GM12878 (cell line): ENCODE data around the gene DHRS7C. TPM values are rescaled to one million over a fixed set of nuclear protein-coding genes. Genes with fewer than 3 reads are reported as not detected.

Source experiments
- ATAC-seq: fragments of 200-7000 bp; cut with Tn5 transposase; 3 replicates; pipeline ENCODE4 v1.9.1; 2020; ENCODE audit warnings: mild to moderate bottlenecking, moderate library complexity
- BruUV-seq: library from RNA; stranded (reverse); fragments of 400-500 nt; replicated peaks from 2 replicates; lab custom pipeline; 2021; lab: Mats Ljungman, UMichigan
- CTCF ChIA-PET: fragments of 300-600 bp; sonication (Branson Sonifier 250); formaldehyde crosslinking; extraction: SDS; loops from one replicate; lab custom pipeline; 2021; ENCODE audit warnings: inconsistent platforms; lab: Yijun Ruan, JAX
- POLR2A ChIA-PET: fragments of 350-600 bp; formaldehyde crosslinking; extraction: SDS; loops from one replicate; lab custom pipeline; 2021; ENCODE audit warnings: inconsistent platforms; lab: Charles Lee
- RAD21 ChIA-PET: fragments of 300-600 bp; sonication (Branson Sonifier 250); formaldehyde crosslinking; loops from one replicate; lab custom pipeline; 2023; ENCODE audit warnings: antibody characterized with exemption; ENCODE audit not compliant: unreplicated experiment; lab: Charles Lee
- SMC1A ChIA-PET: fragments of 300-600 bp; sonication (Branson Sonifier 250); formaldehyde crosslinking; loops from one replicate; lab custom pipeline; 2023; ENCODE audit not compliant: unreplicated experiment, uncharacterized antibody; lab: Charles Lee
- DNase-seq: peaks from one replicate; pipeline ENCODE4 v3.0.0-alpha.2; 2011; ENCODE audit warnings: low read depth, low spot score
- FAIRE-seq: peaks from 3 replicates; lab custom pipeline; 2011; peaks lifted over from hg19 to GRCh38; lab: Jason Lieb, UNC
- H2AFZ ChIP-seq: 2 replicates; pipeline ENCODE4 v1.6.0; 2011; ENCODE audit warnings: low read depth, low read length, control low read depth; ENCODE audit not compliant: control insufficient read depth
- H3K27ac ChIP-seq: 2 replicates; pipeline ENCODE4 v1.5.1; 2011; ENCODE audit warnings: control low read depth; ENCODE audit not compliant: control insufficient read depth, insufficient read depth
- H3K27me3 ChIP-seq, 2 experiments: replicated peaks in 1 of 2; 2 replicates each; pipeline versions ENCODE4 v1.6.0 to v1.6.1; 2011; ENCODE audit warnings: low read length in 1 of 2; ENCODE audit not compliant: control insufficient read depth in 2 of 2, insufficient read depth in 2 of 2
- H3K36me3 ChIP-seq, 2 experiments: 2 replicates each; pipeline ENCODE4 v1.5.1; 2011; ENCODE audit warnings: low read length in 1 of 2; ENCODE audit not compliant: control insufficient read depth in 2 of 2, insufficient read depth in 2 of 2
- H3K4me1 ChIP-seq: 2 replicates; pipeline ENCODE4 v1.6.1; 2011; ENCODE audit warnings: mild to moderate bottlenecking, low read length, moderate library complexity, mixed read lengths; ENCODE audit not compliant: control insufficient read depth, insufficient read depth
- H3K4me2 ChIP-seq: 2 replicates; pipeline ENCODE4 v1.6.0; 2011; ENCODE audit warnings: control low read depth; ENCODE audit not compliant: control insufficient read depth, insufficient read depth
- H3K4me3 ChIP-seq: fragments of 200-600 bp; sonication (generic); 2 replicates; pipeline ENCODE4 v1.5.1; 2016
- H3K79me2 ChIP-seq: 2 replicates; pipeline ENCODE4 v1.6.0; 2011; ENCODE audit warnings: low read length; ENCODE audit not compliant: control insufficient read depth, insufficient read depth
- H3K9ac ChIP-seq: 2 replicates; pipeline ENCODE4 v1.8.0; 2011; ENCODE audit warnings: low read length, control low read depth, mixed read lengths; ENCODE audit not compliant: control insufficient read depth, insufficient read depth
- H3K9me3 ChIP-seq: replicated peaks from 3 replicates; pipeline ENCODE4 v1.5.1; 2011; ENCODE audit warnings: mild to moderate bottlenecking, low read length; ENCODE audit not compliant: control insufficient read depth, insufficient read depth
- H4K20me1 ChIP-seq: 2 replicates; pipeline ENCODE4 v1.6.0; 2011; ENCODE audit not compliant: control insufficient read depth, insufficient read depth
- CBFB ChIP-seq: IDR thresholded peaks from 2 replicates; pipeline ENCODE4 v1.6.1; 2016; ENCODE audit warnings: antibody characterized with exemption, low read depth
- CBX3 ChIP-seq: fragments of 200-600 bp; sonication (generic); IDR thresholded peaks from 2 replicates; pipeline ENCODE4 v1.6.1; 2016; ENCODE audit warnings: low read depth, borderline replicate concordance
- HDAC2 ChIP-seq: fragments of 200-600 bp; sonication (generic); IDR thresholded peaks from 2 replicates; pipeline ENCODE4 v1.6.1; 2017
- HDAC6 ChIP-seq: fragments of 200-600 bp; sonication (generic); IDR thresholded peaks from one replicate; pipeline ENCODE4 v1.8.0; 2017; ENCODE audit warnings: antibody characterized with exemption; ENCODE audit not compliant: unreplicated experiment
- IRF3 ChIP-seq: fragments of 450-650 bp; IDR thresholded peaks from 2 replicates; pipeline ENCODE4 v1.6.1; 2014; ENCODE audit warnings: mild to moderate bottlenecking
- RAD51 ChIP-seq: fragments of 450-650 bp; IDR thresholded peaks from 2 replicates; pipeline ENCODE4 v1.6.1; 2016; ENCODE audit warnings: moderate library complexity, mild to moderate bottlenecking, inconsistent platforms
- RBBP5 ChIP-seq: fragments of 200-600 bp; sonication (generic); conservative IDR thresholded peaks from 2 replicates; pipeline ENCODE4 v1.6.1; 2016
- RELB ChIP-seq: fragments of 450-650 bp; IDR thresholded peaks from 2 replicates; pipeline ENCODE4 v1.6.1; 2017; ENCODE audit warnings: low read depth, mild to moderate bottlenecking, moderate library complexity
- SREBF2 ChIP-seq: IDR thresholded peaks from 2 replicates; pipeline ENCODE4 v1.6.1; 2012; ENCODE audit warnings: mild to moderate bottlenecking, low read length
- TCF12 ChIP-seq: IDR thresholded peaks from 2 replicates; pipeline ENCODE4 v1.6.1; 2011; ENCODE audit warnings: low read depth, mild to moderate bottlenecking, low read length
- TCF3 ChIP-seq: IDR thresholded peaks from 2 replicates; pipeline ENCODE4 v1.6.1; 2012; ENCODE audit warnings: low read depth, mild to moderate bottlenecking, low read length, borderline replicate concordance; ENCODE audit not compliant: insufficient read depth
- ZNF207 ChIP-seq: fragments of 450-650 bp; IDR thresholded peaks from 2 replicates; pipeline ENCODE4 v1.6.1; 2014; ENCODE audit warnings: antibody characterized with exemption, mild to moderate bottlenecking, borderline replicate concordance
- ZNF24 ChIP-seq: fragments of 450-650 bp; IDR thresholded peaks from 2 replicates; pipeline ENCODE4 v1.6.1; 2017; ENCODE audit warnings: antibody characterized with exemption, mild to moderate bottlenecking
- WGBS: methylation state at CpG from one replicate; pipeline ENCODE4 v1.1.6; 2016; ENCODE audit warnings: low lambda C conversion rate; ENCODE audit not compliant: insufficient replicate concordance, insufficient coverage; ENCODE audit errors: missing lambda C conversion rate; 5-methylcytosine and 5-hydroxymethylcytosine counted together
- in situ Hi-C: fragments of 300-500 bp; cut with MboI; formaldehyde crosslinking; loops from 9 replicates; pipeline ENCODE4 v1.14.3; 2018; ENCODE audit warnings: mixed read lengths
- intact Hi-C: fragments of 100-400 bp; cut with micrococcal nuclease; formaldehyde crosslinking; loops from one replicate; pipeline ENCODE4 v1.14.2; 2022; ENCODE audit not compliant: unreplicated experiment
- polyA plus RNA-seq, 11 experiments: library from polyadenylated mRNA; depleted of rRNA in 4 of 11; unstranded in 6 of 11; stranded (reverse) in 5 of 11; fragments of >200 nt; fragmentation: Nextera tagmentation in 4 of 11; fragmentation: Illumina TruSeq in 1 of 11; extraction: Ambion mirVana in 4 of 11; extraction: Trizol in 1 of 11; gene quantifications; 1 replicate in 1 of 11; 2 replicates in 10 of 11; pipeline versions ENCODE4 v1.2.1 to v1.2.3, GENCODE V29; 2011 to 2016; ENCODE audit warnings: inconsistent platforms in 2 of 11, missing spikeins in 2 of 11, low read depth in 1 of 11
- total RNA-seq, 4 experiments: library from RNA; depleted of rRNA in 3 of 4; stranded (reverse); fragments of >200 nt in 3 of 4; fragmentation: Illumina TruSeq in 1 of 4; extraction: Trizol in 1 of 4; gene quantifications; 2 replicates each; pipeline versions ENCODE4 v1.2.1 to v1.2.3, GENCODE V29; 2013 to 2021
- TF ChIP-seq, protein P1 (sequence below): fragments of 450-650 bp; formaldehyde crosslinking; IDR thresholded peaks from 2 replicates; pipeline ENCODE4 v1.4.0; 2022; ENCODE audit warnings: mild to moderate bottlenecking, moderate library complexity
- TF ChIP-seq, protein P2 (sequence below): fragments of 450-650 bp; IDR thresholded peaks from 2 replicates; pipeline ENCODE4 v1.6.1; 2017; ENCODE audit warnings: mild to moderate bottlenecking, moderate library complexity

DHRS7C gene
- total and polyA plus RNA-seq, 10 of the 15 experiments (the other 5 are each of a cell fraction or from before 2014, with no cell fraction given) = not detected

- BruUV-seq = no TSS peak
These were observed 6.8 kb downstream of the DHRS7C start for GRCh38 chr17:9784544-9784943.

More at GRCh38 chr17:9784544-9784943, 6.8 kb downstream of the DHRS7C start:
- in situ Hi-C loops = no loop called here
- intact Hi-C loops = no loop called here
- Histone ChIP-seq H3K4me1 (no peaks in the 10 kb centered on the region), H3K79me2 (no peaks in the 10 kb centered on the region), H3K9me3 (no peaks in the 10 kb centered on the region), H4K20me1 (no peaks in the 10 kb centered on the region), H3K4me3 (no peak overlapping the region), H3K9ac (no peak overlapping the region), H2AFZ (no peak overlapping the region)
- ChIA-PET POLR2A (no interaction called here), RAD21 (no interaction called here), SMC1A (no interaction called here)
- no peak for FAIRE-seq
- DNase-seq = no peak
- TF ChIP-seq, protein P1, sequence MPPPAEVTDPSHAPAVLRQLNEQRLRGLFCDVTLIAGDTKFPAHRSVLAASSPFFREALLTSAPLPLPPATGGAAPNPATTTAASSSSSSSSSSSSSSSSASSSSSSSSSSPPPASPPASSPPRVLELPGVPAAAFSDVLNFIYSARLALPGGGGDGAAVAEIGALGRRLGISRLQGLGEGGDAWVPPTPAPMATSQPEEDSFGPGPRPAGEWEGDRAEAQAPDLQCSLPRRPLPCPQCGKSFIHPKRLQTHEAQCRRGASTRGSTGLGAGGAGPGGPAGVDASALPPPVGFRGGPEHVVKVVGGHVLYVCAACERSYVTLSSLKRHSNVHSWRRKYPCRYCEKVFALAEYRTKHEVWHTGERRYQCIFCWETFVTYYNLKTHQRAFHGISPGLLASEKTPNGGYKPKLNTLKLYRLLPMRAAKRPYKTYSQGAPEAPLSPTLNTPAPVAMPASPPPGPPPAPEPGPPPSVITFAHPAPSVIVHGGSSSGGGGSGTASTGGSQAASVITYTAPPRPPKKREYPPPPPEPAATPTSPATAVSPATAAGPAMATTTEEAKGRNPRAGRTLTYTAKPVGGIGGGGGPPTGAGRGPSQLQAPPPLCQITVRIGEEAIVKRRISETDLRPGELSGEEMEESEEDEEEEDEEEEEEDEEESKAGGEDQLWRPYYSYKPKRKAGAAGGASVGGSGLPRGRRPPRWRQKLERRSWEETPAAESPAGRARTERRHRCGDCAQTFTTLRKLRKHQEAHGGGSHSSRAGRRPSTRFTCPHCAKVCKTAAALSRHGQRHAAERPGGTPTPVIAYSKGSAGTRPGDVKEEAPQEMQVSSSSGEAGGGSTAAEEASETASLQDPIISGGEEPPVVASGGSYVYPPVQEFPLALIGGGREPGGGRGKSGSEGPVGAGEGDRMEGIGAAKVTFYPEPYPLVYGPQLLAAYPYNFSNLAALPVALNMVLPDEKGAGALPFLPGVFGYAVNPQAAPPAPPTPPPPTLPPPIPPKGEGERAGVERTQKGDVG (CRISPR knock-in tag) = no peak
- TF ChIP-seq TCF3 (no peak), SREBF2 (no peak), CBX3 (no peak), IRF3 (no peak), TCF12 (no peak), ZNF207 (no peak), HDAC2 (no peak), RAD51 (no peak), RBBP5 (no peak), RELB (no peak), ZNF24 (no peak), CBFB (no peak), HDAC6 (no peak)
- TF ChIP-seq, protein P2, sequence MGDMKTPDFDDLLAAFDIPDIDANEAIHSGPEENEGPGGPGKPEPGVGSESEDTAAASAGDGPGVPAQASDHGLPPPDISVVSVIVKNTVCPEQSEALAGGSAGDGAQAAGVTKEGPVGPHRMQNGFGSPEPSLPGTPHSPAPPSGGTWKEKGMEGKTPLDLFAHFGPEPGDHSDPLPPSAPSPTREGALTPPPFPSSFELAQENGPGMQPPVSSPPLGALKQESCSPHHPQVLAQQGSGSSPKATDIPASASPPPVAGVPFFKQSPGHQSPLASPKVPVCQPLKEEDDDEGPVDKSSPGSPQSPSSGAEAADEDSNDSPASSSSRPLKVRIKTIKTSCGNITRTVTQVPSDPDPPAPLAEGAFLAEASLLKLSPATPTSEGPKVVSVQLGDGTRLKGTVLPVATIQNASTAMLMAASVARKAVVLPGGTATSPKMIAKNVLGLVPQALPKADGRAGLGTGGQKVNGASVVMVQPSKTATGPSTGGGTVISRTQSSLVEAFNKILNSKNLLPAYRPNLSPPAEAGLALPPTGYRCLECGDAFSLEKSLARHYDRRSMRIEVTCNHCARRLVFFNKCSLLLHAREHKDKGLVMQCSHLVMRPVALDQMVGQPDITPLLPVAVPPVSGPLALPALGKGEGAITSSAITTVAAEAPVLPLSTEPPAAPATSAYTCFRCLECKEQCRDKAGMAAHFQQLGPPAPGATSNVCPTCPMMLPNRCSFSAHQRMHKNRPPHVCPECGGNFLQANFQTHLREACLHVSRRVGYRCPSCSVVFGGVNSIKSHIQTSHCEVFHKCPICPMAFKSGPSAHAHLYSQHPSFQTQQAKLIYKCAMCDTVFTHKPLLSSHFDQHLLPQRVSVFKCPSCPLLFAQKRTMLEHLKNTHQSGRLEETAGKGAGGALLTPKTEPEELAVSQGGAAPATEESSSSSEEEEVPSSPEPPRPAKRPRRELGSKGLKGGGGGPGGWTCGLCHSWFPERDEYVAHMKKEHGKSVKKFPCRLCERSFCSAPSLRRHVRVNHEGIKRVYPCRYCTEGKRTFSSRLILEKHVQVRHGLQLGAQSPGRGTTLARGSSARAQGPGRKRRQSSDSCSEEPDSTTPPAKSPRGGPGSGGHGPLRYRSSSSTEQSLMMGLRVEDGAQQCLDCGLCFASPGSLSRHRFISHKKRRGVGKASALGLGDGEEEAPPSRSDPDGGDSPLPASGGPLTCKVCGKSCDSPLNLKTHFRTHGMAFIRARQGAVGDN = no peak
- TF ChIP-seq, all 136 proteins: peak for 0
- H3K27ac ChIP-seq = no peak overlapping the region
- WGBS = 34% methylated on average over 2 of the region's 2 CpGs
- H3K27me3 ChIP-seq = peaks cover 0 to 1% of the 10 kb centered on the region in 2 experiments; a peak in 1 of 4 replicates
- ATAC-seq = no peak
- H3K36me3 ChIP-seq = no peaks in the 10 kb centered on the region
- H3K4me2 ChIP-seq = no peak overlapping the region
- CTCF ChIA-PET = interaction anchor here (0.8 kb wide), 1 partner anchor 11 kb away, joined by 3 read pairs; no protein-coding TSS in a partner anchor
